ENCODE measurements around the gene IFNK. TPM values are rescaled to one million over a fixed set of nuclear protein-coding genes. Genes with fewer than 3 reads are reported as not detected.

Gene IFNK
- total RNA-seq, 1 donor from 2014 or later = not detected

DNA sequence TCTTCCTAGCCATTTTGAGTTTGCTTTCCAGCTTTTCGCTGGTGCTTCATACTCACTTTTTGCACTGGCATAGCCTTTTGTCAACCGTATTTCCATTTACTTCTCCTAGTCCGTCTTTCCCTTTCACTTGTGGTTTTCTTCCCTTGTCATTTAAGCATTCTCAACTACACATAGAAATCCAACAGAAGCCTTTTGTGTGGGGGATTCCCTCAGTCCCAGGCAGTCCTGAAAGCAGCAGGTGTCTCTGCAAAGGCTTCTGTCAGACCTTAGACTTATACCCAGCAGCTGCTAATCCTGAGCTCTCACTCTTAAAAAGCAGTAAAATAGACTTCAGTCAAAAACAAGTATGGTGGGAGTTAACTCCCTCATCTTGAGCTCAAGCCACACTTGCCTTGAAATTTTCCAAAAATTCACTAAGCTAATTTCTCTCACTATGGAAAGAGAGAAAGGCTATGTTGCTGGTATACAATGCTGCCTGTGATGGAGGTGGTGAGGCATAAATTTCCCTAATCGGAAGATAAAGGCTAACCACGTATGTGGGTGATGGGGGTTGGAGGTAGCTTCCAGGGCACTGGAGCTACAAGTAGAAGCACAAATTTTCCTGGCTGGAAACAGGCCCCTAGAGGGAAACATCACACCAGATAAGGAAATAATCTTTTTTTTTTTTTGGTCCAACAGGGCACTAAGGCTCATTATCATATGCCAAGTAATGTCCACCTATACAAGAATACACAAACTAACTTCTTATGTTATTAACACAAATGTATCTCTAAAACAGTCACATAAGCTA lies 34.8 kb upstream of the IFNK start:
- H3K27ac Mint-ChIP-seq (ENCODE audit: unreplicated experiment) = no peak overlapping the region
- H3K4me3 Mint-ChIP-seq (ENCODE audit: unreplicated experiment) = no peak overlapping the region
- no peaks in the 10 kb centered on the region for H3K36me3 Mint-ChIP-seq (ENCODE audit: unreplicated experiment)
- TF ChIP-seq, protein P1, sequence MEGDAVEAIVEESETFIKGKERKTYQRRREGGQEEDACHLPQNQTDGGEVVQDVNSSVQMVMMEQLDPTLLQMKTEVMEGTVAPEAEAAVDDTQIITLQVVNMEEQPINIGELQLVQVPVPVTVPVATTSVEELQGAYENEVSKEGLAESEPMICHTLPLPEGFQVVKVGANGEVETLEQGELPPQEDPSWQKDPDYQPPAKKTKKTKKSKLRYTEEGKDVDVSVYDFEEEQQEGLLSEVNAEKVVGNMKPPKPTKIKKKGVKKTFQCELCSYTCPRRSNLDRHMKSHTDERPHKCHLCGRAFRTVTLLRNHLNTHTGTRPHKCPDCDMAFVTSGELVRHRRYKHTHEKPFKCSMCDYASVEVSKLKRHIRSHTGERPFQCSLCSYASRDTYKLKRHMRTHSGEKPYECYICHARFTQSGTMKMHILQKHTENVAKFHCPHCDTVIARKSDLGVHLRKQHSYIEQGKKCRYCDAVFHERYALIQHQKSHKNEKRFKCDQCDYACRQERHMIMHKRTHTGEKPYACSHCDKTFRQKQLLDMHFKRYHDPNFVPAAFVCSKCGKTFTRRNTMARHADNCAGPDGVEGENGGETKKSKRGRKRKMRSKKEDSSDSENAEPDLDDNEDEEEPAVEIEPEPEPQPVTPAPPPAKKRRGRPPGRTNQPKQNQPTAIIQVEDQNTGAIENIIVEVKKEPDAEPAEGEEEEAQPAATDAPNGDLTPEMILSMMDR (IDR thresholded peaks at IDR 0.05; ENCODE audit: partially characterized antibody, unreplicated experiment) = no peak
- no peaks in the 10 kb centered on the region for H3K27me3 Mint-ChIP-seq (ENCODE audit: unreplicated experiment)
- H3K4me1 Mint-ChIP-seq (ENCODE audit: low read depth, unreplicated experiment) = peaks cover 4% of the 10 kb centered on the region
- no peak for DNase-seq
- H3K9me3 Mint-ChIP-seq (ENCODE audit: unreplicated experiment) = no peaks in the 10 kb centered on the region

DNA sequence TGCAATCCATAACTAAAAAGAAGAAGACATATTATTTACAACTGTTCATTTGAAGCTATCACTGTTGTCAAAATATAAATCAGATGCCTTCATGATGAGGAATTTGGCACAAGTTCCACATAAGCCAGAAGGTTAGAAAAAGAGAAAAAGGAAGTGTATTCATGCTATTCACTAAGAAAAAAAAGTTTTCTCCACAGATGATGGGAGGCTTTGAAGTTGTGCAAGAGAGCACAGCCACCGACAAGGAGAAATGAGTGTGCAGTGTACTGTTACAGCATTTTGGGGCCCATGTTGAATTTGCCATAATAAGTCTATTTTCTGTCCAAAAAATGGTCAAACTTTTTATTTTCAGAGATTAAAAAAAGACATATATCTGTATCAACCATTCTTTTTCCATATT lies 32.9 kb upstream of the IFNK start:
- Mint-ChIP-seq H3K36me3 (ENCODE audit: unreplicated experiment) (no peaks in the 10 kb centered on the region), H3K4me1 (ENCODE audit: low read depth, unreplicated experiment) (no peaks in the 10 kb centered on the region), H3K4me3 (ENCODE audit: unreplicated experiment) (no peak overlapping the region), H3K9me3 (ENCODE audit: unreplicated experiment) (no peaks in the 10 kb centered on the region), H3K27me3 (ENCODE audit: unreplicated experiment) (no peaks in the 10 kb centered on the region), H3K27ac (ENCODE audit: unreplicated experiment) (no peak overlapping the region)
- DNase-seq = no peak
- TF ChIP-seq, protein P1 (IDR thresholded peaks at IDR 0.05; ENCODE audit: partially characterized antibody, unreplicated experiment) = no peak

DNA sequence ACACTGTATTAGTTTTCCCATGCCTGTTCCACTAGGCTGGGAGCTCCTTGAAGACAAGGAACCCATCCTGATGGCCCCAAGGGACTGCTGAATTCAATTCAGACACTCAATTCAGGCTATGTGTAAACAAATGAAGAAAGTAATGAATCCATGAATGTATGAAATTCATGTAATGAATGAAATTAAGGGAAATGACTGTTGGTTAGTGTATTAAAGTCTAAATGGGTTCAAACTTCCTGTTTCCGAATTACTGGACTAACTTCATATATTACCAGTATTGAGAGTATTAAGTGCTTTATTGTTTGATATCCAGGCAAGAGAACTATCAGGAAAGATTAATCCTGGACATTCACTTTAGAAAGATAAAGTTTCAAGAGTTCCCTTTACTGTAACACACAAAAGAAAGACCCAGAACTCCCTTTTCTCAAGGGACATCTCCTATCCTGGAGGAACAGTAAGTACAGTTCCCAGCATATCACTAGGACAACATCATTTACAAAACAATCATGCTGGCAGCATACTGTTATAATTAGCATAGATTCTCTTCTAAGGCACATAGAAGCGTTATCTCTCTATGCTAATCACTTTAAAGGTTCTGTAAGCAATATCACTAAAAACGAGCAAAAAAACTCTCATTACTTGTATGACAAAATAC lies 28.5 kb upstream of the IFNK start:
- H3K4me3 Mint-ChIP-seq (ENCODE audit: unreplicated experiment) = no peak overlapping the region
- H3K9me3 Mint-ChIP-seq (ENCODE audit: unreplicated experiment) = no peaks in the 10 kb centered on the region
- peaks cover 6% of the 10 kb centered on the region for H3K4me1 Mint-ChIP-seq (ENCODE audit: low read depth, unreplicated experiment)
- no peak overlapping the region for H3K27ac Mint-ChIP-seq (ENCODE audit: unreplicated experiment)
- H3K36me3 Mint-ChIP-seq (ENCODE audit: unreplicated experiment) = no peaks in the 10 kb centered on the region
- DNase-seq = no peak
- TF ChIP-seq, protein P1 (IDR thresholded peaks at IDR 0.05; ENCODE audit: partially characterized antibody, unreplicated experiment) = no peak
- H3K27me3 Mint-ChIP-seq (ENCODE audit: unreplicated experiment) = no peaks in the 10 kb centered on the region

DNA sequence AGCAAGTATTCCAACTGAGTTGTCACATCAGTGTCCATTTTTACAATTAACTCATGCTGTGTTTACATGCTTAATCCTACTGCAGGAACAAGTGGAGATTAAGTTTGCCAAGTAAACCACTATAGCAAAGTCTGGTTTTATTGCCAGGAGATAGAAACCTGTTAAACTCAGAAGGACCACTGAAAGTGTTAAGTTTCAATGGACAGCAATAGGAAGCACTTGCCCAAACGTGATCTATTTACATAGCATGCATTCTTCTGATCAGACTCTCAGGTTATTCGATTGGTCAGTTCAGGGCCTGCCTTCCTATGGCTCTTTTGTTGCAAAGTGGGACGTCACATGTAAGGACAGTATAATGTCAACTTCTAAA lies 28.0 kb upstream of the IFNK start:
- Mint-ChIP-seq H3K27ac (ENCODE audit: unreplicated experiment) (no peak overlapping the region), H3K36me3 (ENCODE audit: unreplicated experiment) (no peaks in the 10 kb centered on the region), H3K9me3 (ENCODE audit: unreplicated experiment) (no peaks in the 10 kb centered on the region), H3K27me3 (ENCODE audit: unreplicated experiment) (no peaks in the 10 kb centered on the region), H3K4me3 (ENCODE audit: unreplicated experiment) (no peak overlapping the region), H3K4me1 (ENCODE audit: low read depth, unreplicated experiment) (peaks cover 6% of the 10 kb centered on the region)
- no peak for DNase-seq
- TF ChIP-seq, protein P1 (IDR thresholded peaks at IDR 0.05; ENCODE audit: partially characterized antibody, unreplicated experiment) = no peak

DNA sequence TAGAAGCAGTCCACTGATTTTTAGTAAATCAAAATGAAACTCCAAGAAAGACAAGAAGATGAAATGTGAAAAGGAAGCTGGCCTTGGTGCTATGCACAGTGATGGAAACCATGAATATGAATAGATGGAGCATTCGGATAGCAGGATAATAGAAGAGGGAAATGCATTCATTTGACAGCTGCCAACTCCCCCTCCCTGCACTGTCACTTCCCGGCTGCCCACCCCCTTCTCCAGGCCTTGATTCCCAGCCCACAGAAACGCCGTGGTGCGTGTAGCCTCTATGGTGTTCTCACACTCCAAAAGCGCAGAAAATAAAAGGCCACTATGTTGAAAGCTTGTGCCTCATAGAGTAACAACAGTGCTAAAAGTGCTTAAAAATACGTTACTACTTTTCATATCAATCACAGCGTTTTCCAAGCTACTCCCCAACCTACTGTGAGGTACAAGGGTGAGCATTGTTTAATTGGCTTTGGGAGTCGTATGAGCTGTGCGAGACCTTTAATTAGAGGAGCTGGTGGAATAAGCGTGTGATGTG lies 26.1 kb upstream of the IFNK start:
- Mint-ChIP-seq H3K27ac (ENCODE audit: unreplicated experiment) (peak overlapping the region; percentile 3), H3K9me3 (ENCODE audit: unreplicated experiment) (no peaks in the 10 kb centered on the region), H3K36me3 (ENCODE audit: unreplicated experiment) (no peaks in the 10 kb centered on the region), H3K4me1 (ENCODE audit: low read depth, unreplicated experiment) (peaks cover 6% of the 10 kb centered on the region), H3K27me3 (ENCODE audit: unreplicated experiment) (no peaks in the 10 kb centered on the region), H3K4me3 (ENCODE audit: unreplicated experiment) (no peak overlapping the region)
- peak; percentile 28 for DNase-seq
- TF ChIP-seq, protein P1 (IDR thresholded peaks at IDR 0.05; ENCODE audit: partially characterized antibody, unreplicated experiment) = no peak
